CD4-positive, alpha-beta T cell treated with Interferon gamma for 1 hour (primary cell): Measurements from ENCODE around the gene YEATS2.
"Not testable (repeated sequence)": the region's sequence is repeated elsewhere in the genome, so short reads cannot be mapped to it uniquely, and the experiment has no call there.

Source experiments
- DNase-seq: peaks from one replicate; pipeline ENCODE4 v3.0.0-alpha.2; 2020

Gene YEATS2

DNA sequence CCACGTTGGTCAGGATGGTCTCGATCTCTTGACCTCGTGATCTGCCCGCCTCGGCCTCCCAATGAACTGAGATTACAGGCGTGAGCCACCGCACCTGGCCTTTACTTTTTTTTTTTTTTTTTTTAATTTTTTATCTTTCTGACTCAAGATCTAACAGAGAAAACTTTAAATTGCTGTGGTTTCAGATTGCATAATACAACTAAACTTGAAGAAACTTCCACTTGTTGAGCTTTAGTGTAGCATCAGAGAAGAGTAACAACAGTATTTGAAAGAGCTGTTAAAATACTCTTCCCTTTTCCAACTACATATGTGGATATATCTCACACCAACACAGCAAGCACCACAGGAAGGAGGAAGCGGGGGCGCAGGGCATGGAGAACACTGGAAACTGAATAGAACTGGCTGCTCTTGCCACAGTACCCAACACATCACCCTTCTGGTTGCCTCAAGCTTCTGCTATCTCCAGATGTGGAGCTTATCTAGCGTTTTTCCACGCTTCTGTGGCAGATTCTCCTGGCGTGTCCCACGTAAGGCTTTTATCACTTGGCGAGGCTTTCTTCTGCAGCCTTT, 82.4 kb downstream of the YEATS2 start:
- no peak for DNase-seq

DNA sequence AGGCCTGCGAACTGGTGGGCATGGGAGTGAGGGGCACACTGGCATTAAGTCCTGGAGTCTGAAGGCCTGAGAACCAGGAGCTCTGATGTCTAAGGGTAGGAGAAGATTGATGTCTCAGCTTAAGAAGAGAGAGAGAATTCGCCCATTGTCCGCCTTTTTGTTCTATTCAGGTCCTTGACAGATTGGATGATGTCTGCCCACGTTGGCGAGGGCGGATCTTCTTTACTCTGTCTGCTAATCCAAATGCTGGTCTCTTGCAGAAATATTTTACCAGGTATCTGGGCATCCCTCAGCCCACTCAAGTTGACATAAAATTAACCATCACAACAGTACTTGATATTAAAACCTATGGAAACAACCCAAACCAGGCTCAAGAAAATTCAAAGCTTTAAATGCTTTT, 83.6 kb downstream of the YEATS2 start:
- no peak for DNase-seq

DNA sequence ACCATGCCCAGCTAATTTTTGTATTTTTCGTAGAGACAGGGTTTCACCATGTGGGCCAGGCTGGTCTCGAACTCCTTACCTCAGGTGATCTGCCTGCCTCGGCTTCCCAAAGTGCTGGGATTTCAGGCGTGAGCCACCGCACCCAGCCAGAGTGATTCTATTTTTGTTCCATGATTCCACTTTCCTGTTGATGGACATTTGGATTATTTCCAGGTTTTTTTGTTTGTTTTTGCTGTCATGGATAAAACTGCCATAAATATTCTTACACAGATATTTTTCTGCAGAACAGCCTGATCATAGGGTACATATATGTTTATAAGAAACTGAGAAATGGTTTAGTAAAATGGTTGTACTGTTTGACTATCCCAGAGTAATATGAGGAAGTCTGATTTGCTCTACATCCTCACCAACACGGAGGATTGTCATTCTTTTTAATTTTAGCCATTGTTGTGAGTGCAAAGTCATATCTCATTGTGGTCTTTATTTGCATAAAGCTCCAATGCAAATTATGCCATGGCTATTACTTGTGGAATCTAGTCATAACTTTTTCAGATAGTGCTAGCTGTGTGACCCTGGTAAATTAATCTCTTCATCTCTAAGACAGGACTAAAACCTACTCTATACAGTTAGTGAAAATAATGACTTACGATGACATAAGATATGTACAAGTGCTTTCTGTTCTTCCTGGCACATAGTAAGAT, 85.1 kb downstream of the YEATS2 start:
- DNase-seq: no peak

- DNase-seq: not testable (repeated sequence)
Observed at GRCh38 chr3:183784503-183784902, 86.9 kb downstream of the YEATS2 start.

DNA sequence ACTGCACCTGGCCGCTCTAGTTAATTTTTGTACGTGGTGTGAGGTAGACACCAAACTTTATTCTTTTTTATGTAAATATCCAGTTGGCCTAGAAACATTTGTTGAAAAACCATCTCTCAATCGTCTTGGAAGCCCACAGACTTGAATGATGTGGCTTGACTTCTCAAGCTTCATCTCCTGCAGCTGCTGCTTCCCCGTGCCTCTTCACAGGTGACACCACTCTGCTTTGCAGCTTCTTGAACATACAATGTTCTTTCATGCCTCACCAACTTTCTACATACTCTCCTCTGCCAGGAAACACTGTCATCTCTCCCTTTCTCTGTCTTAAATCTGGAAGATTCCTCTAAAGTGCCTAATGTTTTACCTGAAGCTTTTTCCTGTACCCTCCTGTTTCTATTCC, 92.2 kb downstream of the YEATS2 start:
- no peak for DNase-seq

DNA sequence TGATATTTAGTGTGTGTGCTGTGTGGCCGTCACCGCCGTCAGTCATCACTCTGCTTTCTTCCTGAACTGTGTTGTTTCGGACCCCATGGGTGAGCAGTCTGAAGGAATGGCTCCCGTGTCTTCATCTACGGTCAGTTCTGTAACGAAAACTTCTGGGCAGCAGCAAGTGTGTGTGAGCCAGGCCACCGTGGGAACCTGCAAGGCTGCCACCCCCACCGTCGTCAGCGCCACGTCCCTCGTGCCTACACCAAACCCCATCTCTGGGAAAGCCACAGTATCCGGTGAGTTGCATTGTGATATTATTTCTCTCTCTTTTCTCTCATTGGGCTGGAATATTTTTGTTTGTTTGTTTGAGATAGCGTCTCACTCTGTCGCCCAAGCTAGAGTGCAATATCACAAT, 93.1 kb downstream of the YEATS2 start:
- no peak for DNase-seq

GRCh38 chr3:183792976-183793375, 95.4 kb downstream of the YEATS2 start:
- no peak for DNase-seq

DNA sequence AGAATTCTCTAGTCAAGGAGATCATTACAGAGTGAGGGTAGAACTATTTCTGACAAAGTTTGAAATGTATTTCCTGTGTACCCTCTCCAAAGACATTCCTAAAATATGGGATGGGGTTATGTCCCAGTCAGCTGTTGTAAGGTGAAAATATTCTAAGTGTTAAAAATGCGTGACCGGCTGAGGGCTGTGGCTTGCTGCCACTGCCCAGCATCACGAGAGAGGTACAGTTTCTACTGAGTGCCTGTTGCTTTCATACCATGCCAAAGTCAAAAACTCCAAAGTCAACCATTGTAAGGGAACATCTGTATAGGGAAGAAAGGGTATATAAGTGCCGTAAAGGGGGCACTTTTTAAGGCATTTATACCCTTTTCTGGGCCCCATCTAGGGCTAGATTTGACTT, 96.9 kb downstream of the YEATS2 start:
- DNase-seq: no peak

- no peak for DNase-seq
Observed at GRCh38 chr3:183796372-183796771, 98.8 kb downstream of the YEATS2 start.

- no peak for DNase-seq
Observed at GRCh38 chr3:183797996-183798395, 100.4 kb downstream of the YEATS2 start.

- DNase-seq: no peak
Observed at GRCh38 chr3:183799461-183799860, 101.9 kb downstream of the YEATS2 start.

DNA sequence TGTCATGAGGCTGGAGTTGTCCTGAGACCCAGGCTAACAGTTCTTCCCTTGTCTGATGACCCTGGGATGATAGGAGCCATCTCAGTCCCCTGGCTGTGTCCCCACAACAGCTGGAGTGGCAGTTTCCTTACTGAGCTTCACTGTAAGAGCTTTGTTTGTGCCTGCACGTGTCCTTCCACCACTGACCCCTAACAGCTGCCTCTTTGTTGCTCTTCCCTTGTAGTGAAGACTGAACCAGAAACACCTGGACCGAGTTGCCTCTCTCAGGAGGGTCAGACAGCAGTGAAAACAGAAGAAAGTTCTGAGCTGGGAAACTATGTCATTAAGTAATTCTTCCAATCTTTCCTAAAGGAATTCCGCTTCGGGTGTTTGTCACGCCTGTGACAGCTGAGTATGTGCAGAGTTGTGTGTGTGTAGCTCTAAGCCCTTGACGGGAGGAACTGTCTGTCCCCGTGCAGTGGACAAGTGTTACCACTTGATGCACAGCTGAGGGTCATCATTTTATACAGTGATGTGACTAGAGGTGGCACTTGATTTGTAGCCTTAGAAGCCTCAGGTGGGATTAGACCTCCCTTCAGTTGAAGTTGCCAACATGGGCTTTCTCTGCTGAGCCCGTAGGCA, 102.8 kb downstream of the YEATS2 start:
- DNase-seq: no peak

DNA sequence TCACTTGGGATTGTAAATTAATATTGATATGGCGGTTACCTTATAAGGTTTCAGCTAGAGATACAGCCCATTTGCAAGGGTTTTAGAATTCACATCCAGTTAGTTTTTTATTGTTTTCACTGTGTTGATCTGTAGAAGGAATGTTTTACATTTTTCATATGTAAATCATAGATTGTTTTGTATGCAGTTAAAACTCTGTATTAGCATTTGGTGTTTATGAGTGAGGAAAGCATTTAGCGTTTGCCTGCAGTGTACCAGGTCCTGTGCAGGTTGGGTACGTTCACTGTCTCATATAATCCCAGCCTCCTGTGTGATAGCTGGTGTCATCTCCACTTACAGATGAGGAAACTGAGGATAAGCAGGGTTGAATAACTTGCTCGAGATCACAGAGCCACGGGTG, 104.0 kb downstream of the YEATS2 start:
- no peak for DNase-seq

GRCh38 chr3:183802989-183803388, 105.4 kb downstream of the YEATS2 start:
- DNase-seq: no peak

- DNase-seq: no peak
Observed at GRCh38 chr3:183807209-183807728, 109.7 kb downstream of the YEATS2 start.

DNA sequence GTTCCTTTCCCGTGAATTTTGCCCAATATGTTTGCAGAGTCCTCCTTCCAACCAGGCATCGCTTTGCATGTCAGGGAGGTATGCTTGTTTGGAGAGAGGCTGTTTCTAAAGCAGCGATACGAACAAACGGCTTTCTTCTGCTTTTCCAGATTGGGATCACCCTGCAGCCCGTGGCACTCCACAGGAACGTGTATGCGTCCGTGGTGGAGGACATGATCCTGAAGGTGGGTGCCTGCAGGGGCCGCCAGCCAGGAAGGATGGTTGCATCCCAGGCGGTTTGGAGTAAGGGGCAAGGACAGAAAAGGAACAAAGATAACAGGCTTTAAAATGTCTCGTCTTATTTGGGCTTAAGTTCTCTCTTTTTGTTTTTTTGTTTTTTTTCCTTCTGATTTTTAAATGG, 110.3 kb downstream of the YEATS2 start:
- no peak for DNase-seq

DNA sequence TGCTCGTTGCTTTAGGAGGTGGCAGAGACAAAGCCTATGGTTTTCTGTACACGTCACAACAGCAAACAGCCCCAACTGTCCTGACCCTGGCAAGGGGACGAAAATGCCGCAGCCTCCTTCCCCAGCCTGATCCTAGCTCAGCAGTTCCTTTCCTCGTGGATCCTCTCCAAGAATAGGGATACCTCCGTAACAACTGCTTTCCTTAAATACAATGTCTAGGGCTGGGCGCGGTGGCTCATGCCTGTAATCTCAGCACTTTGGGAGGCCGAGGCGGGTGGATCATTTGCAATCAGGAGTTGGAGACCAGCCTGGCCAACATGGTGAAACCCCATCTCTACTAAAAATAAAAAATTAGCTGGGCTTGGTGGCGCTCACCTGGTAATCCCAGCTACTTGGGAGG, 110.8 kb downstream of the YEATS2 start:
- no peak for DNase-seq

GRCh38 chr3:183809270-183809669, 111.7 kb downstream of the YEATS2 start:
- DNase-seq: no peak

DNA sequence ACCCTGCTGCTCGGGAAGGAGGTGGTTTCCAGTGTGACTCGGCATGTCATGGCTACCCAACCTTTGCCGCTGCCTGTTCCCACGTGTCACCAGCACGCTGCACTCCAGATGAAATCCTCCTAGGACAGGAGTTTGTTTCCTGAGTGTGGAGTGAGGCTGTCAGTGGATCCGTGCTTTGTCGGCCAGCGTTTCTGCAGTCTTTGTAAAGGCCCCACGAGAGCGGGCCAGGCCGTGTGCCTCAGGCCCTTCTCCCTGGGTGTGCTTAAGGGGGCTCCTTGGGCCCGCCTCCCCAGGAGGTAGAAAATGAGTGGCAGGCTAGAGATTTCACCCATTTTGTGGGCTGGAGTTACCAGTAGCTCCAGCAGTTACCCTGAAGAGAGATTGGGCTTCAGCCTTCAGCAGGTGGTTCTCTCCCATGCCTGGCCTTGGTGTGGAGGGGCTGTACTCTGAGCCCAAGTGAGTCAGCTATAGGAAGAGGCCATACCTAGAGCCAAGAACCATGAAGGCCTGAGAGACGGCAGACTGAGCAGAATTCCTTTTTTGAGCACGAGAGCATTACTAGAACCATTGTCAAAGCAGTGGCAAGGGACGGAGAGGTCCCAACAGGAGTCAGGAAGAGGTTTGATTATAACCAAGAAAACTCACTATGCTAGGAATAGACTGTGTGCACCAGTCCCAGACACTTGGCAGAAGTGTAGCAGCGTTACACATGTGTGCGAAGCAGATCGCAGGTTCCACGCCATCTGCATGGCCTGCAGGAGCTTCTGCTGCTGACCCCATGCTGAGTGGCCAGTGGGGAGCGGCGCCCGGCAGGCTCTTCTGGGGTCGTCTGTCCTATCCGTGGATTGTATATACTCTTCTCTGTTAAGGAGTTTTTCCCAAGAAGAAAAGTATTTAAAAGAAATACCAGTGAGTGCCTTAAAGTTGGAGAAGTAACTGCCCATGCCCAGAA, 113.3 kb downstream of the YEATS2 start:
- DNase-seq: no peak

DNA sequence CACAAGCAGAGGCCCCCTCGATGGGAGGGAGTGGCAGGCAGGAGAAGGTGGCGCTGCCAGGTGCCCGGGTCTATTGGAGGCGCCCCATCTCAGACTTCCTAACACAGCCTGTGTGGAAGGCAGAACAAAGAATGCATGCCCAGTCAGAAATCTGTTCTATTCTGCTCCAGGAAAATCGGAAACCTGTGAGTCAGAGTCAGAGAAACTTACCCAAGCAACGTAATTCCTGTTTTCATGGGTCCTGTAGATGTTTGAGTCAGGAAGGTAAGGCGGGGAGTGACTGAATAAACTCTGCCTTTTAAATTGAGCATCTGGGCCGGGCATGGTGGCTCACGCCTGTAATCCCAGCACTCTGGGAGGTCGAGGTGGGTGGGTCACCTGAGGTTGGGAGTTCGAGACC, 114.0 kb downstream of the YEATS2 start:
- DNase-seq: no peak

- no peak for DNase-seq
Observed at GRCh38 chr3:183812761-183813445, 115.3 kb downstream of the YEATS2 start.

DNA sequence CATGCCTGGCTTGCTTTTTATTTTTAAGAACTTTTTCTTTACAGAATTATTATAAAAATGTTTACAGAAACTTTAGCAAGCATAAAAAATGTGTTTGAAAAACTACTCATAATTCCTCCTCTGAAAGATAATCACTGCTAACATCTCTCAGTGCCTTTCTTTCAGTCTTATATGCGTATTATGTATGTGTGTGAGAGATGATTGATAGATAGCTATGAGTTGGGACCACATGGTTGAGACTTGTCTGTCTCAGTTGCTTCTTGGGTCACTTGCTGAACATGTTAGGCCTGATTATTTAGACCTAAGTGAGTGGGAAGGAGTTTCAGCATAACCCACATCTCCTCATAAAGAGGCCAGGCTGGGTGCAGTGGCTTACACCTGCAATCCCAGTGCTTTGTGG, 116.6 kb downstream of the YEATS2 start:
- no peak for DNase-seq

DNA sequence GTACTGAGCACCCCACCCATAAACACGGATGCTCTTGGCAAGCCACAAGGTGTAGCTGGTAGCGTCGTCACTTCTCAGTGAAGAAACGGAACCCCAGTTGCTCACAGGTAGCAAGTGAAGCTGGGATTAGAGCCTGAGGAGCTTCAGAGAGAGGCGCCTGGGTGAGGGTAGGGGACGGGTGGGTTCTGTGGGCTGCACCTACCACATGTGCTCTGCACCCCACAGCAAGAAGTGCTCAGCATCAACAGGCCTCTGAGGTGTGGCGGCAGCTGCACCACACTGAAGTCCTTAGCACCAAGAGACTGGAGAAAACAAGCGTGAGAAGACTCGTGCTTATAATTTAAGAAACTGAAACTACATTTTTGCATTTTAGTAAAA, 118.0 kb downstream of the YEATS2 start:
- no peak for DNase-seq
